Stimulated activated naive CD4-positive, alpha-beta T cell treated with Interleukin-2 at 50 U/mL for 16 hours (primary cell): ENCODE measurements around the gene MAK.
"Not testable (repeated sequence)": the region's sequence is repeated elsewhere in the genome, so short reads cannot be mapped to it uniquely, and the experiment has no call there.

Source experiments
- DNase-seq: peaks from one replicate; lab custom pipeline; 2025; lab: John Stamatoyannopoulos, UW

Gene MAK

GRCh38 chr6:10791673-10792072 is 46.7 kb downstream of the MAK start:
- no peak for DNase-seq

- DNase-seq, result no peak
Observed at GRCh38 chr6:10779076-10779475, 59.3 kb downstream of the MAK start.

- DNase-seq, result no peak
Observed at GRCh38 chr6:10778230-10778629, 60.1 kb downstream of the MAK start.

- DNase-seq, result no peak
Observed at GRCh38 chr6:10771371-10771894, 66.9 kb downstream of the MAK start.

- no peak for DNase-seq
Observed at GRCh38 chr6:10769419-10769818, 68.9 kb downstream of the MAK start.

- no peak for DNase-seq
Observed at GRCh38 chr6:10763006-10763405, 75.3 kb downstream of the MAK start.

- DNase-seq, result no peak
Observed at GRCh38 chr6:10759884-10760329, 78.4 kb downstream of the MAK start.

GRCh38 chr6:10759312-10759839 is 79.0 kb downstream of the MAK start:
- no peak for DNase-seq

GRCh38 chr6:10756085-10756484 is 82.3 kb downstream of the MAK start:
- no peak for DNase-seq

GRCh38 chr6:10751757-10752156 is 86.6 kb downstream of the MAK start:
- not testable (repeated sequence) for DNase-seq

GRCh38 chr6:10750568-10750967 is 87.8 kb downstream of the MAK start:
- DNase-seq, result not testable (repeated sequence)

- DNase-seq, result no peak
Observed at GRCh38 chr6:10749734-10750133, 88.6 kb downstream of the MAK start.

GRCh38 chr6:10747251-10747972 is 90.9 kb downstream of the MAK start, which contains the start of gene TMEM14B:
Gene TMEM14B (plus strand): TSS chr6:10747805. CDS start chr6:10749246, 1,441 bp downstream.
- DNase-seq, result peak; percentile 99

GRCh38 chr6:10746915-10747250 is 91.5 kb downstream of the MAK start:
- DNase-seq, result no peak

GRCh38 chr6:10745116-10745515 is 93.2 kb downstream of the MAK start:
- no peak for DNase-seq

- no peak for DNase-seq
Observed at GRCh38 chr6:10743515-10743914, 94.8 kb downstream of the MAK start.

GRCh38 chr6:10742251-10742650 is 96.1 kb downstream of the MAK start:
- DNase-seq, result no peak

- not testable (repeated sequence) for DNase-seq
Observed at GRCh38 chr6:10741643-10742042, 96.7 kb downstream of the MAK start.

- DNase-seq, result no peak
Observed at GRCh38 chr6:10740061-10740460, 98.3 kb downstream of the MAK start.

- no peak for DNase-seq
Observed at GRCh38 chr6:10736731-10737130, 101.6 kb downstream of the MAK start.

GRCh38 chr6:10733863-10734262 is 104.5 kb downstream of the MAK start:
- no peak for DNase-seq

GRCh38 chr6:10733151-10733715 is 105.1 kb downstream of the MAK start:
- no peak for DNase-seq

GRCh38 chr6:10730254-10730653 is 108.1 kb downstream of the MAK start:
- no peak for DNase-seq
